ENCODE measurements around the gene YY1. TPM values are rescaled to one million over a fixed set of nuclear protein-coding genes. Genes with fewer than 3 reads are reported as not detected.

Gene YY1
- total RNA-seq, 6 donors from 2014 or later: 35.6 to 70.4 (median 52.4) TPM

DNA sequence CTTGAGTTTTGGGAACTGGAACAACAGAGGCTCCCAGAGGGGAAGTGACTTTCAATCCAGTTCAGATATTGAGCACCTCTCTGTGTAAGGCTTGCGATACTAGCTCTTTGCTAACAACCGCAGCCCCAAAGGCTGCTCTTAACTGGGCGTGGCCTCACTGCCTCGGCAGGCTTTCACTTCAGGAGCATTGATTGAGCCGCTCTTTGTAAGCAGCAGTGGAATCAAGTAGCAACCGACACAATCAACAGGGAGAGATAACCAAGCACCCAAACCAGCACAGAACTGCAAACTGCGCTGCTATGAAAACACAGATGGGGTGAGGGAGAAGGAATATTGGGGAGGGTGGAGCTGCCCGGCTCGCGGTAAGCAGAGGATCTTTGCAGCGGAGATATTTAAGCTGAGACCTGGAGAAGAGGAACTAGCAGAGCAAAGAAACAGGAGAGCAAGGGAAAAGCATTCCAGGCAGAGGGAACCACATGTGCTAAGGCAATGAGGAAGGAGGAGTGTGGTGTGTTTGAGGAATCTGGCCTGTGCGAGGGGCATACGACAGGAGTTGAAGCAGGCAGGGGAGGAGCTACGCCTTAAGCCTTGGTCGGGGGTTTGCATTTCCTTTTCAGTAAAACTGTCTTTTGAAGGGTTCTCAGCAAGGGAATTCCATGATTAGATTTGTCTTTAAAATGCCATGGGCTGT, 17.3 kb upstream of the YY1 start:
- no peaks in the 10 kb centered on the region for H3K36me3 ChIP-seq
- peak in 1 of 2 donors; percentile 79 for DNase-seq
- peak; percentile 77 to 90 for ATAC-seq (ENCODE audit: low FRiP score in 2 of 2)
- peak overlapping the region; percentile 67 to 84 (median 76) for H3K27ac ChIP-seq
- H3K4me1 ChIP-seq: peaks cover 25 to 31% (median 27%) of the 10 kb centered on the region in 4 donors
- 3 to 4% methylated on average over 13 to 15 of the region's 15 CpGs for WGBS, 2 donors
- H3K27me3 ChIP-seq: no peaks in the 10 kb centered on the region
- peak overlapping the region; percentile 31 to 58 (median 44) for H3K4me3 ChIP-seq
- peak in 1 of 2 donors; percentile 8 for TF ChIP-seq POLR2AphosphoS5 (IDR thresholded peaks at IDR 0.05)
- TF ChIP-seq POLR2A (IDR thresholded peaks at IDR 0.05): peak in 1 of 4 donors; percentile 40
- no peak for TF ChIP-seq EP300 (IDR thresholded peaks at IDR 0.05)
- TF ChIP-seq, protein P1, sequence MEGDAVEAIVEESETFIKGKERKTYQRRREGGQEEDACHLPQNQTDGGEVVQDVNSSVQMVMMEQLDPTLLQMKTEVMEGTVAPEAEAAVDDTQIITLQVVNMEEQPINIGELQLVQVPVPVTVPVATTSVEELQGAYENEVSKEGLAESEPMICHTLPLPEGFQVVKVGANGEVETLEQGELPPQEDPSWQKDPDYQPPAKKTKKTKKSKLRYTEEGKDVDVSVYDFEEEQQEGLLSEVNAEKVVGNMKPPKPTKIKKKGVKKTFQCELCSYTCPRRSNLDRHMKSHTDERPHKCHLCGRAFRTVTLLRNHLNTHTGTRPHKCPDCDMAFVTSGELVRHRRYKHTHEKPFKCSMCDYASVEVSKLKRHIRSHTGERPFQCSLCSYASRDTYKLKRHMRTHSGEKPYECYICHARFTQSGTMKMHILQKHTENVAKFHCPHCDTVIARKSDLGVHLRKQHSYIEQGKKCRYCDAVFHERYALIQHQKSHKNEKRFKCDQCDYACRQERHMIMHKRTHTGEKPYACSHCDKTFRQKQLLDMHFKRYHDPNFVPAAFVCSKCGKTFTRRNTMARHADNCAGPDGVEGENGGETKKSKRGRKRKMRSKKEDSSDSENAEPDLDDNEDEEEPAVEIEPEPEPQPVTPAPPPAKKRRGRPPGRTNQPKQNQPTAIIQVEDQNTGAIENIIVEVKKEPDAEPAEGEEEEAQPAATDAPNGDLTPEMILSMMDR (IDR thresholded peaks at IDR 0.05): no peak
- no peaks in the 10 kb centered on the region for H3K9me3 ChIP-seq

DNA sequence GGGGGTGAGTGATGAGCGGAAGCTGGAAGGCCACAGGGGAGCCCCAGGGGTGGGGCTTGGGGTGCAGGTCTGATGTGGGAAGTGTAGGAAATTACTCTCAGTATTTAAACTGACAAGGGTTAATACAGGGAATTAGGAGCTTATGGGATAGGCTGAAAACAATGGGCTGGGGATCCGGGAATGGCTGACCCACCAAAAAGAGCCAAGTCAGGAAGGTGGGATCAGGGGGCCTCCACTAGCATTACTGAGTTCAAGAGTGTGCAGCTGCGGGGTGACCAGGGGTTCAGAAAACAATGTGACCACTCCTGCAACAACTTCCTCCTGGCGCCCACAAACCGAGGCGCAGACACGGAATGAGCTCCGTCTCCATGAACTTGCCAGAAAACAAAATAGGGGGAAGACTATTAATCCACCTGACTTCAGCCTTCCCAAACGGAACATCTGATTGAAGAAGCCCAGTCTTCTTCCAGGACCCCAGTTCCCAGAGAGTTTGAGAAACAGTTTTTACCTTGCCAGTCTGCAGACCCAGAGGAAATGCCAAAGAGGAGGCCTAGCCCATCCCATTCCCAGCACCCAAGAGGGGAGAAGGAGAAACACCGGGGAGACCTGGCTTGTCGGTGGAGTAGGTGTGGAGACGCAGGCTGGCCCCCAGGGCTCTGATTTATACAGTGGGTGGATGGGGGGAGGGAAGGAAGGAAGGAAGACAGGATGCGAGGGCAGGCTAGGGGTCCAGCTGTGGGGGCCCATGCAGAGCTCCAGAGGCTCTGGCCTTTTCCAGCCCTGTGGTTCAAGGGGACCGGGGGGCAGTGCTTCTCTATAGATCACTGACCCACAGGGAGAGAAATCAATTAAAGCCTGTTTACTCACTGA, 16.5 kb upstream of the YY1 start:
- peak; percentile 7 to 20 for ATAC-seq (ENCODE audit: low FRiP score in 2 of 2)
- peak in 1 of 2 donors; percentile 37 for DNase-seq
- Histone ChIP-seq H3K27me3 (no peaks in the 10 kb centered on the region), H3K4me3 (peak overlapping the region in 3 of 4 donors; percentile 37 to 58 (median 52)), H3K27ac (peak overlapping the region; percentile 67 to 84 (median 76)), H3K9me3 (no peaks in the 10 kb centered on the region), H3K36me3 (no peaks in the 10 kb centered on the region), H3K4me1 (peaks cover 25 to 31% (median 27%) of the 10 kb centered on the region in 4 donors)
- TF ChIP-seq EP300 (IDR thresholded peaks at IDR 0.05) (no peak), POLR2AphosphoS5 (IDR thresholded peaks at IDR 0.05) (no peak), POLR2A (IDR thresholded peaks at IDR 0.05) (no peak)
- TF ChIP-seq, protein P1 (IDR thresholded peaks at IDR 0.05): no peak
- 30 to 41% methylated on average over 14 of the region's 14 CpGs for WGBS, 2 donors

DNA sequence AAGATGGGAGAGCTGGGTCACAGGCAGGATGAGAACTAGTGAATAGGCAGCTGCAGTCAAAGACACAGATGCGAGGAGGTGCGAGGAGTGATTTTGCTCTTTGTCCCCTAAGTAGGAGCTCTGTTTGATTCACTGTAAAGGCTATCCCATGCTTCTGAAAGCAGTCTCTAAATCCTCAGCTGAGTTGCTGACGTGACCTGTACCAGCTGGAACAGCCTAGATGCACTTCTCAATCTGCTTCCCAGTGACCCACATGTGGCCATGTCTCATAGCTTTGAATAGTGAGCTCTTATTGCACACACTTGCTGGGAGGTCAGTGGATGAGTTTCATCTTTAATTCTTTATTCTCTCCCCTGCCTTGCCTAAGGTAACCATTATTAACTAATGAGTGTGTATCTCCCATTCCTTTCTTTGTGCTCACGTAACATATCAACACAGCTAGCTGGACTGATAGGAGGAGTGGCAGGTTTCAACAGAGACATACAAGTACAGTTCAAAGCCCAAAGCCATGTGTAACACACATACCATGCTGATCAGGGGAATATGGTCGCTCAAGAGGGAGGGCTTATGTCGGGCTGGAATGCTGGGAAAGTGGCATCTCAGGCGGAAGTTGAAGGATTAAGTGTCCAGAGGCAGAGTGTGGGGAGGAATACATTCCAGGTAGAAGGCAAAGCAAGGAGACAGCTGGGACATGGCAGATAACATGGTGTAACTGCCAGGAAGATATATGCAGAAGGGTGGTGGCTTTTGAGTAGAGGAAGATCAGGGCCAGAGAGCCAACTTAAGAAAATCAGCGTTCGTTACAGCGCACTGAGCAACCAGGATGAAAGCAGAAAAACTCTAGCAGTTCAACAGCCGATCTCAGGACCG, 15.4 kb upstream of the YY1 start:
- H3K4me3 ChIP-seq: no peak overlapping the region
- no peak overlapping the region for H3K27ac ChIP-seq
- WGBS, 2 donors: 75 to 81% methylated on average over 12 of the region's 12 CpGs
- TF ChIP-seq, protein P1 (IDR thresholded peaks at IDR 0.05): no peak
- TF ChIP-seq EP300 (IDR thresholded peaks at IDR 0.05): no peak
- no peak for TF ChIP-seq POLR2AphosphoS5 (IDR thresholded peaks at IDR 0.05)
- no peak for TF ChIP-seq POLR2A (IDR thresholded peaks at IDR 0.05)
- H3K9me3 ChIP-seq: no peaks in the 10 kb centered on the region
- ATAC-seq (ENCODE audit: low FRiP score in 2 of 2): no peak
- no peaks in the 10 kb centered on the region for H3K27me3 ChIP-seq
- H3K36me3 ChIP-seq: no peaks in the 10 kb centered on the region
- peaks cover 25 to 31% (median 27%) of the 10 kb centered on the region in 4 donors for H3K4me1 ChIP-seq
- DNase-seq: no peak

DNA sequence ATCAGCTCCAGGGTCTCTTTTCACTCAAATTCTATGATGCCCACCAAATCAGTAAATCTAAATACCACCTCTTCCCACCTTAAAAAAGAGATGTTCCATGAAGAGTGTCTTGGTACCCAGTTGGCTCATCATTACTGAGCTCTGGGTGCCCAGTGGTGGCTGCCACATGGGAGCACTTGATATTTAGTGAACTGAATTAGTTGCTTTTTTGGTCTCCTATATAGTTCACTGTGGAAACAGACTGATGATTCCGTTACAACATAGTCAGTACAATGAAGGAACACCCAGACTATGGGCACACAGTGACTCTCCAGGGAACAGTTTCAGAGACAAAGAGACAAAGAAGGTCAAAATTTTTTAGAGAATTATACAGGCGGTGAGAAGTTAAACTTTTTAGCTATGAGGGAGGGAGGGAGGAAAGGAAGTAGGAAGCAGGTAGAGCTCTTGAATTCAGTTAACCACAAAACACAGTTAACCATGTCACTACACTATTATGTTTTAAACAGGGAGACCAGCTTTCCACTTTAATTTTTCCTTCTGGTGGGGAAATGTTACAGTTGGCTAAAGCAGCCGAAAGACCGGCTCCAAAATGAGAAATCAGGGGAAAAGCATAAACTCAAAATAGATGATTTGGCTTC, 14.6 kb upstream of the YY1 start:
- Histone ChIP-seq H3K4me3 (no peak overlapping the region), H3K27ac (no peak overlapping the region), H3K9me3 (no peaks in the 10 kb centered on the region), H3K4me1 (peaks cover 25 to 31% (median 27%) of the 10 kb centered on the region in 4 donors), H3K36me3 (no peaks in the 10 kb centered on the region), H3K27me3 (no peaks in the 10 kb centered on the region)
- no peak for DNase-seq
- TF ChIP-seq EP300 (IDR thresholded peaks at IDR 0.05) (no peak), POLR2A (IDR thresholded peaks at IDR 0.05) (no peak), POLR2AphosphoS5 (IDR thresholded peaks at IDR 0.05) (no peak)
- TF ChIP-seq, protein P1 (IDR thresholded peaks at IDR 0.05): no peak
- no peak for ATAC-seq (ENCODE audit: low FRiP score in 2 of 2)
- 75 to 76% methylated on average over 4 of the region's 4 CpGs for WGBS, 2 donors

All from upper lobe of left lung (tissue), 6 donors.